ENCODE results near the gene UMPS.

DNA sequence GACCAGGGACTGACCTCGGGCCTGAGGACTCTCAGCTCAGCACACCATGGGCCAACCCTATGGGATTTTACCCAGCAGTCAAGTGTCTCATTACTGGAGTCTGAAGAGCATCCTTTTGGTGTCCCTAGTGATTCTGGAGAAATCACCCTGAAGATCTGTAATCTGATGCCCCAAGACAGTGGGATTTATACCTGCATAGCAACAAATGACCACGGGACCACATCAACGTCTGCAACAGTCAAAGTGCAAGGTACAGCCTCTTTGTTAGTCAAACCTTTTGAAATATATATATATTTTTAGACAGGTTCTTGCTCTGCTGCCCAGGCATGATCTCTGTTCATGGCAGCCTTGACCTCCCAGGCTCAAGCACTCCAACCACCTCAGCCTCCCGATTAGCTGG is 34.2 kb upstream of the UMPS start:
- no peak for TF ChIP-seq POLR2A (IDR thresholded peaks at IDR 0.05)
- TF ChIP-seq, protein P1, sequence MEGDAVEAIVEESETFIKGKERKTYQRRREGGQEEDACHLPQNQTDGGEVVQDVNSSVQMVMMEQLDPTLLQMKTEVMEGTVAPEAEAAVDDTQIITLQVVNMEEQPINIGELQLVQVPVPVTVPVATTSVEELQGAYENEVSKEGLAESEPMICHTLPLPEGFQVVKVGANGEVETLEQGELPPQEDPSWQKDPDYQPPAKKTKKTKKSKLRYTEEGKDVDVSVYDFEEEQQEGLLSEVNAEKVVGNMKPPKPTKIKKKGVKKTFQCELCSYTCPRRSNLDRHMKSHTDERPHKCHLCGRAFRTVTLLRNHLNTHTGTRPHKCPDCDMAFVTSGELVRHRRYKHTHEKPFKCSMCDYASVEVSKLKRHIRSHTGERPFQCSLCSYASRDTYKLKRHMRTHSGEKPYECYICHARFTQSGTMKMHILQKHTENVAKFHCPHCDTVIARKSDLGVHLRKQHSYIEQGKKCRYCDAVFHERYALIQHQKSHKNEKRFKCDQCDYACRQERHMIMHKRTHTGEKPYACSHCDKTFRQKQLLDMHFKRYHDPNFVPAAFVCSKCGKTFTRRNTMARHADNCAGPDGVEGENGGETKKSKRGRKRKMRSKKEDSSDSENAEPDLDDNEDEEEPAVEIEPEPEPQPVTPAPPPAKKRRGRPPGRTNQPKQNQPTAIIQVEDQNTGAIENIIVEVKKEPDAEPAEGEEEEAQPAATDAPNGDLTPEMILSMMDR (IDR thresholded peaks at IDR 0.05): no peak
